Activated CD4-positive, CD25-positive, alpha-beta regulatory T cell treated with anti-CD3 and anti-CD28 coated beads, Interleukin-2, amount 50 U/mL, for 72 hours (primary cell): Measurements from ENCODE around the gene CDKL1.
A peak's percentile ranks its signal among the peaks of the same experiment; 100 is the strongest.
"Not testable (repeated sequence)": the region's sequence is repeated elsewhere in the genome, so short reads cannot be mapped to it uniquely, and the experiment has no call there.

Experiments used
- DNase-seq: peaks from one replicate; pipeline ENCODE4 v3.0.0; 2021

The CDKL1 gene

GRCh38 chr14:50321009-50321660, 75.5 kb downstream of the CDKL1 start:
- peak; percentile 46 for DNase-seq

GRCh38 chr14:50320283-50320682, 76.4 kb downstream of the CDKL1 start:
- no peak for DNase-seq

DNA sequence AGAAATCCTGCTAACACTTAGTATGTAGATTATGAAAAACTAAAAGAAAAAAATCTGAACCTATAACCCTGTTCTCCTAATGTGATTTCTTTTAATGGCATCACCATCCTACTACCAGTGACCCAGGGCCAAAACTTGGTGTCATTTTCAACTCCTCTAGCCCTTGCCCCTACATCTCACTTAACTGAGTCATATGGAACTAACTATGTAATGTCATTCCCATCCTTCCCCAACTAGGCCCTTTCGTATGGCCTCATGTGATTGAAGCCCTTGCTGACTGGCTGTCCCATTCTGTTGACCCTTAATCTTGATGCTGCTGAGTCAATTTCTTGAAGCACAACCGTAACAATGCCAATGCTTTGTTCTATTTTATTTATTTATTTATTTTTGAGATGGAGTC, 77.0 kb downstream of the CDKL1 start:
- no peak for DNase-seq

GRCh38 chr14:50319293-50319692, 77.4 kb downstream of the CDKL1 start:
- DNase-seq = no peak

DNA sequence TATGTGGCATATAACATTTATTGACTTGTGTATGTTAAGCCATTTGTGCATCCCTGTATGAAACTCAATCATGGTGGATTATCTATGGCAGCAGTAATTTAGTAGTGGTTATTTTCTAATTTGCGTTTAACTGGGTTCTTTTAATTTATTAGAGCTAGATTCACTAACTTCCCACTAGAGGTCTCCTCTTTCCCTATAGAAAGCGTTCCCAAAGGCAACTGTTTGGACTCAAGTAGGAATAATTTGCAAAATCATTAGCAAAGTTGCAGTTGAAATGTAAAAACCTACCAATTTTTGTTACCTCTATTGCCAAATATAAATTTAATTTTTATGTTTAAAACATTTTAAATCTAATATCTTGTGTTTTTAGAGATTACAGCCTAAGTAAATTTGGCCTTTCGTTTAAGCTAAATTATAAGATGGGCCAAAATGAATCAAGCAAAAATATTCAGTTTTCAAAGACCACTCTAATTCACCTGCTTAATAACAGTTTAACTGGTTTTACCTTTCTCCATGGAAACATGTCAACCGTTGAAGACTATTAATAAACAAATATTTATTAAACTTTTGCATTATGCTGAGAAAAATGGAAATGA, 78.6 kb downstream of the CDKL1 start:
- no peak for DNase-seq

- not testable (repeated sequence) for DNase-seq
Measured at GRCh38 chr14:50314098-50314497, 82.6 kb downstream of the CDKL1 start.

- no peak for DNase-seq
Measured at GRCh38 chr14:50312734-50313054, 84.0 kb downstream of the CDKL1 start.

- DNase-seq = peak; percentile 92
Measured at GRCh38 chr14:50311972-50312733, 84.5 kb downstream of the CDKL1 start, which contains the start of the genes DMAC2L and L2HGDH. Gene DMAC2L (plus strand): TSS chr14:50312324. CDS start chr14:50321488, 9,164 bp downstream. Gene L2HGDH (minus strand): TSS chr14:50312229. CDS start chr14:50312150, 79 bp downstream.

DNA sequence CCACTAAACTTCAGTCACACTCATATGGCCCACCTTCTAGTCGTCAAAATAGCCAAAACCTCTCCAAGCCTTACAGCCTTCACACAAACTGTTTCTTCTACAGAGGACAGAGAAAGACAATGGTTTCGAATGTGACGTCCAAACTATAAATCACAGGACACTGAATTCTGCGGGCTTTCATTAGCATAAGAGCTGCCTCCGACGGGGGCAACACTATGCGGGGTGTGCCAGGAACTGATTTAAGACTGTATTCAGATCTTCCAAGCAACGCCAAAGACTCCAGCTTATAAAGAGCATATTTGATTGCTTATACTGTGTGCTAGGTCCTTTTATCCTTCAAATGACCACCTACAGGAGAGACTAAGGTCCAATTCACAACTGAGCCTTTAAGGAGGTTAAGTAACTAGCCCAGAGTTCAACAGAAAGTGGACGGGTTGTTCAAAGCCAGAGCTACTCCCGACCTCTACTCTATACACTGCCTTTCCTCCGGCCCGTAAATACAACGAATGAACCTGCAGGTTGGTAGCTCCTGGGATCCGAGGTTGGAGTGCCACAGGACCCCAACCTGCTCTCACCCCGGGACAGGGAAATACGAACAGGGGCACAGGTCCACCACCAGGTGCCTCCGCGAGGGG, 85.2 kb downstream of the CDKL1 start:
- no peak for DNase-seq

DNA sequence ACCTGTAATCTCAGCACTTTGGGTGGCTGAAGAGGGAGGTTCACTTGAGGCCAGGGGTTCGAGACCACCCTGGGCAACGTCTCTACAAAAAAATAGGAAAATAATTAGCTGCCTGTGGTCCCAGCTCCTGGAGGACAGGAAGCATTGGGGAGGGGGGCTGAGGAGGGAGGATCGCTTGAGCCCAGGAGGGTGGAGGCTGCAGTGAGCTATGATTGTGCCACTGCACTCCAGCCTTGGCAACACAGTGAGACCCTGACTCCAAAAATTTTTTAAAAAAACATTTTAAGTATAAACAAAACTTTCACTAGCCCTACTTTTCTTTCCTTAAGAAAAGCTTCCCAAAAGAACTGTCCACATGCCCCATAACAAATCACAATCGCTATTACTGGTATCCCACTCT, 86.2 kb downstream of the CDKL1 start:
- DNase-seq = no peak

DNA sequence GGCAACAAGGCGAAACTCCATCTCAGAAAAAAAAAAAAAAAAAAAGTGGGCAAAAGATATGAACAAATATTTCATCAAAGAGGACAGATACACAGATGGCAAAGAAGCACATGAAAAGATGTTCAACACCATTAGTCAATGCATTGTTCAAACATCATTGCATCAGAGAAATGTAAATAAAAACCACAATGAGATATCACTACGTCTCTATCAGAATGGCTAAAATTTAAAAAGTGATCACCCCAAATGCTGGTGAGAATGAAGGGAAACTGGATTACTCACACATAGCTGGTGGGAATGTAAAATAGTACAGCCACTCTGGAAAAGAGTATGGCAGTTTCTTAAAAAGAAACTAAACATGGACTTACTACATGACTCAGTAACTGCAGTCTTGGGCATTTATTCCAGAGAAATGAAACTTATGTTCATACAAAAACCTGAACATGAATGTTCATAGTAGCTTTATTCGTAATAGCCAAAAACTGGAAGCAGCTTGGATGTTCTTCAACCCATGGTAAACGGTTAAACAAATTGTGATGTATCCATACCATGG, 88.2 kb downstream of the CDKL1 start:
- no peak for DNase-seq

- no peak for DNase-seq
Measured at GRCh38 chr14:50303744-50304471, 92.8 kb downstream of the CDKL1 start.

- DNase-seq = no peak
Measured at GRCh38 chr14:50301914-50302313, 94.8 kb downstream of the CDKL1 start.

DNA sequence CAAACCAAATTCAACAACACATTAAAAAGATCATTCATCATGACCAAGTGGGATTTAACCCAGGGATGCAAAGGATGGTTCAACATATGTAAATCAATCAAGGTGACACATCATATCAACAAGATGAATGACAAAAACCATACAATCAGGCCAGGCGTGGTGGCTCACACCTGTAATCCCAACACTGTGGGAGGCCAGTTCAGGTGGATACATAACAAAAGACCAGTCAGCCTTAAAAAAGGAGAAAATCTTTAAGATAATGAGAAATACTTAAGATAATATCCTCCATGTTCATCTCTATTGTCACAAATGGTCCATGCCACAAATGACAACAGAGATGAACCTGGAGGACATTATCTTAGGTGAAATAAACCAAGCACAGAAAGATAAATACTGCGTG, 97.1 kb downstream of the CDKL1 start:
- DNase-seq = no peak

DNA sequence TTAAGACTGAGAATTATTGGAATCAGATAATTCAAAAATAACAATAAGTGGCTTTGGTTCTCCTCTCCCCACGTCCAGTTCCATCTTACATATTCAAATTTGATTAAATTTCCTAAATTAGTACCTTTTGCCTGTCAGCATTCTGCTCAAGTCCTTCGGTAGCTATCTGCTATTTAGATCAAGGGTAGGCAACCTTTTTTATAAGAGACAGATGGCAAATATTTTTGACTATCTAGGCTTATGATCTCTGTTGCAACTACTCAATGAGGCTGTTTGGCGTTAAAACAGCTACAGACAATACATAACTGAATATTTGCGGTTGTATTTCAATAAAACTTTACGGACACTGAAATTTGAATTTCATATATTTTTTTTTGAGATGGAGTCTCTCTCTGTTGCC, 106.4 kb downstream of the CDKL1 start:
- no peak for DNase-seq

DNA sequence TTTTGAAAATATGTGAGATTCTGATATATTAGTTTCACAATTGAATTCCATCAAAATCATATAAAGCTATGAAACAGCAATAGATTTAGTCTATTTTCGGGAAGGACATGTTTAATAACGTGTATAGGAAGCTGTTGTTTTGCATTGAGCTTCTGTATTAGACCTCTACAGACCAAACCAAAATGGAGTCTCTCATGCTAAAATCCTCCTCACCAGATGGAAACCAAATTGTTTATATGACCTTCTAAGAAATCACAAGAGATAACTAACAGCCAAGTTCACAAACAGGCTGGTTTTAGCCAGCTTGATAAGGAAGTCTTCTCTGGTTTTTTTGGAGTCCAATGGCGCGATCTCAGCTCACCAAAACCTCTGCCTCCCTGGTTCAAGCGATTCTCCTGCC, 108.5 kb downstream of the CDKL1 start:
- no peak for DNase-seq

GRCh38 chr14:50285861-50286260, 110.8 kb downstream of the CDKL1 start:
- no peak for DNase-seq
